SH-SY5Y (cell line): ENCODE measurements around the gene PLEKHG1.

Source experiments
- GATA2 ChIP-seq: IDR thresholded peaks from 2 replicates; pipeline ENCODE4 v1.6.1; 2011; ENCODE audit warnings: mild to moderate bottlenecking, low read depth, low read length
- GATA3 ChIP-seq: IDR thresholded peaks from 2 replicates; pipeline ENCODE4 v1.6.1; 2011; ENCODE audit warnings: low read depth, mild to moderate bottlenecking, low read length, moderate library complexity

DNA sequence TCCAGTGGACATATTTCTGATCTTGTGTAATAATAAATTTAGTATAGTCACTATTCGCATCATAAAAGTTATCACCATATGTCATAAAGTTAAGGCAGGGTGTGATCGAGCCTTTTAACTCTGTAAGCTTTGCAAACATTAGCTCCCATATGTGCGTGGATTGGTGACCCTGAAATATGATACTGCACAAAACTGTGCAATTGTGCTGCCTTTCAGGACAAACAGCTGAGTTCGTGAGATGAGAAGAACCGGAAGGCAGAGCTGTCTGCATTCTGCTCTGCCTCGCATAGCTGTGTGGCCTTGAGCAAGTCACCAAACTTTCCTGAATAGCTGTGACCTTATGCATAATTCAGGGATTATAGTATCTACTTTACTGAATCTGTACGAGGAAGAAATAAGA is 3.2 kb upstream of the PLEKHG1 start:
- no peak for TF ChIP-seq GATA2
- TF ChIP-seq GATA3, result no peak
